HG02588 (cell line): ENCODE measurements around the gene MYBPC3.

Experiments
- ATAC-seq: cut with Tn5 transposase; IDR thresholded peaks from one replicate; pipeline ENCODE4 v1.9.1; 2021; ENCODE audit warnings: mild to moderate bottlenecking, moderate library complexity; ENCODE audit not compliant: unreplicated experiment

MYBPC3 gene

GRCh38 chr11:47359162-47359561, 6.7 kb upstream of the MYBPC3 start:
- no peak for ATAC-seq

GRCh38 chr11:47358731-47359051, 6.2 kb upstream of the MYBPC3 start:
- ATAC-seq: no peak

- ATAC-seq: no peak
Observed at GRCh38 chr11:47357985-47358730, 5.7 kb upstream of the MYBPC3 start.

- no peak for ATAC-seq
Observed at GRCh38 chr11:47356998-47357329, 4.5 kb upstream of the MYBPC3 start.

GRCh38 chr11:47356129-47356997, 3.9 kb upstream of the MYBPC3 start:
- ATAC-seq: no peak

- ATAC-seq: no peak
Observed at GRCh38 chr11:47355283-47356128, 3.0 kb upstream of the MYBPC3 start.

GRCh38 chr11:47354913-47355282, 2.4 kb upstream of the MYBPC3 start:
- ATAC-seq: no peak

- ATAC-seq: no peak
Observed at GRCh38 chr11:47353978-47354774, 1.7 kb upstream of the MYBPC3 start.

GRCh38 chr11:47351156-47352126, 1.1 kb downstream of the MYBPC3 start:
- ATAC-seq: no peak

- ATAC-seq: no peak
Observed at GRCh38 chr11:47350315-47350714, 2.2 kb downstream of the MYBPC3 start.

GRCh38 chr11:47349521-47350095, 2.9 kb downstream of the MYBPC3 start:
- no peak for ATAC-seq

- ATAC-seq: no peak
Observed at GRCh38 chr11:47348859-47349258, 3.6 kb downstream of the MYBPC3 start.

- no peak for ATAC-seq
Observed at GRCh38 chr11:47348131-47348802, 4.2 kb downstream of the MYBPC3 start.

GRCh38 chr11:47347137-47347536, 5.4 kb downstream of the MYBPC3 start:
- no peak for ATAC-seq

- ATAC-seq: no peak
Observed at GRCh38 chr11:47345890-47346563, 6.5 kb downstream of the MYBPC3 start.

- no peak for ATAC-seq
Observed at GRCh38 chr11:47342854-47343253, 9.6 kb downstream of the MYBPC3 start.

GRCh38 chr11:47342036-47342803, 10.3 kb downstream of the MYBPC3 start:
- ATAC-seq: no peak
